Heart left ventricle (tissue), 16 donors: ENCODE measurements around the gene SPAM1. TPM values are rescaled to one million over a fixed set of nuclear protein-coding genes. Genes with fewer than 3 reads are reported as not detected.

Source experiments
- ATAC-seq, 4 donors: fragments of 200-7000 bp; cut with Tn5 transposase; one replicate each; pipeline ENCODE4 v1.9.1; 2020 to 2022; ENCODE audit warnings: moderate library complexity in 4 of 4, mild to moderate bottlenecking in 3 of 4, moderate number of reproducible peaks in 1 of 4
- DNase-seq, 5 donors: peaks; one replicate each; pipeline ENCODE4 v3.0.0-alpha.2; 2020
- H3K27ac ChIP-seq, 12 donors: fragments of 200-600 bp; sonication (generic) in 4 of 12; one replicate each; pipeline versions ENCODE4 v1.5.0 to v1.8.0; 2016 to 2022; ENCODE audit warnings: mild to moderate bottlenecking in 2 of 12
- H3K27me3 ChIP-seq, 9 donors: fragments of 200-600 bp; sonication (generic) in 2 of 9; one replicate each; pipeline versions ENCODE4 v1.5.1 to v1.8.0; 2016 to 2022; ENCODE audit warnings: mild to moderate bottlenecking in 3 of 9
- H3K36me3 ChIP-seq, 9 donors: fragments of 200-600 bp; sonication (generic) in 2 of 9; one replicate each; pipeline versions ENCODE4 v1.5.0 to v1.8.0; 2018 to 2022; ENCODE audit warnings: mild to moderate bottlenecking in 2 of 9
- H3K4me1 ChIP-seq, 12 donors: fragments of 200-600 bp; sonication (generic) in 4 of 12; one replicate each; pipeline versions ENCODE4 v1.5.0 to v1.8.0; 2016 to 2022; ENCODE audit warnings: mild to moderate bottlenecking in 3 of 12
- H3K4me3 ChIP-seq, 12 donors: fragments of 200-600 bp; sonication (generic) in 4 of 12; one replicate each; pipeline versions ENCODE4 v1.5.0 to v1.8.0; 2017 to 2022; ENCODE audit warnings: mild to moderate bottlenecking in 9 of 12, moderate library complexity in 4 of 12
- H3K9me3 ChIP-seq, 12 donors: fragments of 200-600 bp; sonication (generic) in 4 of 12; one replicate each; pipeline versions ENCODE4 v1.5.0 to v1.8.0; 2016 to 2022; ENCODE audit warnings: mild to moderate bottlenecking in 1 of 12
- POLR2A ChIP-seq, 2 donors: fragments of 450-650 bp; IDR thresholded peaks; one replicate each; pipeline ENCODE4 v1.6.1; 2017; ENCODE audit warnings: antibody characterized with exemption in 2 of 2, mild to moderate bottlenecking in 2 of 2, moderate library complexity in 2 of 2
- WGBS, 4 donors: extraction: QIAGEN DNeasy Blood & Tissue Kit in 2 of 4; methylation state at CpG; one replicate each; pipeline versions ENCODE4 v1.1.5 to v1.1.7; 2013 to 2018; 5-methylcytosine and 5-hydroxymethylcytosine counted together
- intact Hi-C, 10 donors: fragments of 100-400 bp; cut with DNase I; formaldehyde crosslinking; loops; one replicate each; pipeline versions ENCODE4 v1.11.1 to v1.14.2; 2022
- polyA plus RNA-seq, 2 donors: library from polyadenylated mRNA; stranded (reverse); fragments of 200-250 nt; gene quantifications; one replicate each; pipeline ENCODE4 v1.2.3, GENCODE V29; 2013
- total RNA-seq, 9 donors: library from RNA; depleted of rRNA in 2 of 9; stranded (reverse); fragments of >200 nt in 2 of 9; fragmentation: NEBNext Ultra II Directional in 3 of 9; extraction: Animal tissue kit (Norgen Biotek cat#: 25700) in 3 of 9; gene quantifications; one replicate each; pipeline versions ENCODE4 v1.1.0 to v1.2.4, GENCODE V29; 2016 to 2023
- TF ChIP-seq, protein P1 (sequence below), 12 donors: fragments of 200-600 bp; sonication (generic) in 4 of 12; IDR thresholded peaks; one replicate each; pipeline versions ENCODE4 v1.5.0 to v1.8.0; 2018 to 2022; ENCODE audit warnings: antibody characterized with exemption in 12 of 12, mild to moderate bottlenecking in 5 of 12
- donor health status: ischemic (EF 13 %, LVEDD 7.1; RV severe dilation, severe dysfunction).
- donor health status: healthy with polysubstance abuse.
- donor health status: DM: no; HTN: yes; CAD: no.
- donor health status: DM: no; HTN: no; CAD: no.
- donor health status: ischemic (EF 25% LVEDD 6.9; RV normal size, moderate dysfunction).
- donor health status: ischemic (EF 25% LVEDD 5.7; RV mildly dilated, moderate dysfunction).
- donor health status: healthy.
- donor health status: DM: yes; HTN: yes; CAD: no.
- donor health status: ischemic (EF 35%, LVEDD 5.7; RV mildly dilated, moderate dysfunction).
- donor health status: nonischemic (EF 11% LVEDD 7.7; RV severe dilation, severe dysfunction).
- donor health status: DM: yes; HTN: yes; CAD: no.
- donor health status: PGD.
- donor health status: ischemic (EF 29% LVEDD 5.4; RV normal size, mild dysfunction).
- donor health status: nonischemic (EF 23%, LVEDD 6.1; RV moderate dilation, normal function).

Gene SPAM1
- total and polyA plus RNA-seq, 11 donors: 0.09 to 0.46 (median 0.38) TPM; not detected in 8

DNA sequence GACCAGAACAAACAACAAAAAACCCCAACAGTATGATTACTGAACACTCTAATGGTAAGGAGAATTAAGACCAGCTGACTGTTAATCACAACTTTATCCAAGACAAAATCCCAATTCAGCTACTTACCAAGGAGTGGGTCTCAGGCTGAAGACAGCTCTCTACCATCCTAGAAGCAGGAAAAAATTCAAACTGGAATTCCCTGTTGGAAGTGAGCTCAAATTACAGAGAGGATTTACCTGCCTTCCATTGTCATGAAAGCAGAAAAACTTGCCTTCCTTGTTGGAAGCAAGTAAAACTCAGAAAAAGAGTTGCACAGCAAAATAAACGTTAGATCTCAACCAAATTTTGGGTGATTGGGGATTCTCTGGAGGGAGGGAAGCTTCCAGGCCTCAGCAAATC, 20.9 kb downstream of the SPAM1 start:
- Histone ChIP-seq H3K4me3 (no peak overlapping the region), H3K27ac (no peak overlapping the region), H3K9me3 (no peaks in the 10 kb centered on the region), H3K4me1 (no peaks in the 10 kb centered on the region), H3K36me3 (no peaks in the 10 kb centered on the region), H3K27me3 (no peaks in the 10 kb centered on the region)
- TF ChIP-seq, protein P1, sequence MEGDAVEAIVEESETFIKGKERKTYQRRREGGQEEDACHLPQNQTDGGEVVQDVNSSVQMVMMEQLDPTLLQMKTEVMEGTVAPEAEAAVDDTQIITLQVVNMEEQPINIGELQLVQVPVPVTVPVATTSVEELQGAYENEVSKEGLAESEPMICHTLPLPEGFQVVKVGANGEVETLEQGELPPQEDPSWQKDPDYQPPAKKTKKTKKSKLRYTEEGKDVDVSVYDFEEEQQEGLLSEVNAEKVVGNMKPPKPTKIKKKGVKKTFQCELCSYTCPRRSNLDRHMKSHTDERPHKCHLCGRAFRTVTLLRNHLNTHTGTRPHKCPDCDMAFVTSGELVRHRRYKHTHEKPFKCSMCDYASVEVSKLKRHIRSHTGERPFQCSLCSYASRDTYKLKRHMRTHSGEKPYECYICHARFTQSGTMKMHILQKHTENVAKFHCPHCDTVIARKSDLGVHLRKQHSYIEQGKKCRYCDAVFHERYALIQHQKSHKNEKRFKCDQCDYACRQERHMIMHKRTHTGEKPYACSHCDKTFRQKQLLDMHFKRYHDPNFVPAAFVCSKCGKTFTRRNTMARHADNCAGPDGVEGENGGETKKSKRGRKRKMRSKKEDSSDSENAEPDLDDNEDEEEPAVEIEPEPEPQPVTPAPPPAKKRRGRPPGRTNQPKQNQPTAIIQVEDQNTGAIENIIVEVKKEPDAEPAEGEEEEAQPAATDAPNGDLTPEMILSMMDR (IDR thresholded peaks at IDR 0.05): no peak
- no peak for TF ChIP-seq POLR2A (IDR thresholded peaks at IDR 0.05)
- intact Hi-C loops: loop anchor here in 1 of 10 donors (10.0 kb wide), 1 partner anchor 61 kb away; no protein-coding TSS in a partner anchor
- no peak for ATAC-seq
- no peak for DNase-seq
- WGBS, 4 donors: 58 to 88% (median 69%) methylated on average over 1 of the region's 1 CpG

DNA sequence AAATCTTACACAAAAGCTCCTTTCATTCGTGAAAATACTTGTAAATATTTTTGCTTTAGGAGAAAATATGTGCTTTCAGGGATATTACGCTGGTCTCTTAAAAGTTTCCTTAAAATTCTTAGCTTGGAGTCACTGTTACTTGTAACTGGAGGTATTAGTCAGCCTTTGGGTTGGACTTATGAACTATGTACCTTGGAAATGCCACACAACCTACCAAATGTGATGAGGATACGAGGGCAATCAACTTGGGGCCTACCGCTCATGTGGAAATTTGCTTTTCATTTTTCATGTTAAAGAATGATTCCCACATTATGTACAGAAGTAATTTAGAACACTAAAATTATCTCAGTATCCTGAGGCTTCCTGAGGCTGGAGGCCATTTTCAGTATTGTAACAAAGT, 23.1 kb downstream of the SPAM1 start:
- H3K4me3 ChIP-seq: no peak overlapping the region
- intact Hi-C loops: loop anchor here in 1 of 10 donors (10.0 kb wide), 1 partner anchor 63 kb away; no protein-coding TSS in a partner anchor
- no peak overlapping the region for H3K27ac ChIP-seq
- H3K9me3 ChIP-seq: no peaks in the 10 kb centered on the region
- DNase-seq (no peak), ATAC-seq (no peak)
- H3K36me3 ChIP-seq: no peaks in the 10 kb centered on the region
- H3K4me1 ChIP-seq: no peaks in the 10 kb centered on the region
- WGBS, 4 donors: 88 to 94% (median 89%) methylated on average over 4 of the region's 4 CpGs
- H3K27me3 ChIP-seq: no peaks in the 10 kb centered on the region
- TF ChIP-seq, protein P1 (IDR thresholded peaks at IDR 0.05): no peak
- TF ChIP-seq POLR2A (IDR thresholded peaks at IDR 0.05): no peak

DNA sequence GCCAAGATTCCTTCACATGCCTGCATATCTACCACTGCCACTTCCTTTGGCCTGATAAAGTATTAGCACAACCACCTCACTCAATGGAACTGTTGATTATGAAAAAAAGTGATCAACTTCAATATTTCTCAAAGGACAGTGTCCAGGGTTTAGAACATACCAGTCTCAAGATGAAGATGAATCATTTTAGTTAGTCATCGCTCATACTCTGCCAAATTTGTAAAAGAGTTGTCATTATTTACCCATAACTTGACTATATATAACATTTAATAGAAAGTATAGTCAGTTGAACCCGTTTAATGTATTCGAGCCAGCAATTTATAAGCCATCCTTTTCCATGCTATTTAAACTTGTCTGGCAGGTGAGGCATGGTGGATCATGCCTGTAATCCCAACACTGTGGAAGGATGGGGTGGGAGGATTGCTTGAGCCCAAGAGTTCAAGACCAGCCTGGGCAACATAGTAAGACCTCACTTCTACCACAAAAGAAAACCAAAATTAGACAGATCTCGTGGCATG, 33.2 kb downstream of the SPAM1 start:
- Histone ChIP-seq H3K4me1 (no peaks in the 10 kb centered on the region), H3K27ac (no peak overlapping the region), H3K9me3 (no peaks in the 10 kb centered on the region), H3K4me3 (no peak overlapping the region), H3K36me3 (no peaks in the 10 kb centered on the region), H3K27me3 (no peaks in the 10 kb centered on the region)
- DNase-seq: no peak
- 75 to 95% (median 89%) methylated on average over 4 of the region's 4 CpGs for WGBS, 4 donors
- ATAC-seq: no peak
- TF ChIP-seq, protein P1 (IDR thresholded peaks at IDR 0.05): no peak
- no peak for TF ChIP-seq POLR2A (IDR thresholded peaks at IDR 0.05)
- intact Hi-C loops: no loop called here

DNA sequence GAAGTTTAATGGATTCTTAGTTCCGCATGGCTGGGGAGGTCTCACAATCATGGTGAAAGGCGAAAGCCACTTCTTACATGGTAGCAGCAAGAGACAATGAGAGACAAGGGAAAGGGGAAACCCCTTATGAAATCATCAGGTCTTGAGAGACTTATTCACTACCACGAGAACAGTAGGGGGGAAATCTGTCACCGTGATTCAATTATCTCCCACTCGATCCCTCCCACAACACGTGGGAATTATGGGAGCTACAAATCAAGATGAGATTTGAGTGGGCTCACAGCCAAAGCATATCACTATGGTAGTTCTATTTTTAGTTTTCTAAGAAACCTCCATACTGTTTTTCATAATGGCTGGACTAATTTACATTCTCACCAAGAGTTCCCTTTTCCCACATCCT, 36.7 kb downstream of the SPAM1 start:
- H3K9me3 ChIP-seq: no peaks in the 10 kb centered on the region
- H3K4me1 ChIP-seq: no peaks in the 10 kb centered on the region
- H3K27ac ChIP-seq: no peak overlapping the region
- H3K4me3 ChIP-seq: no peak overlapping the region
- H3K27me3 ChIP-seq: no peaks in the 10 kb centered on the region
- ATAC-seq (no peak), DNase-seq (no peak)
- no peak for TF ChIP-seq POLR2A (IDR thresholded peaks at IDR 0.05)
- TF ChIP-seq, protein P1 (IDR thresholded peaks at IDR 0.05): no peak
- H3K36me3 ChIP-seq: no peaks in the 10 kb centered on the region
- 30 to 35% (median 32%) methylated on average over 6 of the region's 6 CpGs for WGBS, 4 donors
- intact Hi-C loops: no loop called here
